GM19025 (cell line): ENCODE measurements around the gene BEAN1.

Experiments used
- ATAC-seq: cut with Tn5 transposase; IDR thresholded peaks from one replicate; pipeline ENCODE4 v1.9.1; 2021; ENCODE audit warnings: mild to moderate bottlenecking, low read depth, moderate library complexity; ENCODE audit not compliant: unreplicated experiment

BEAN1 gene, protein sequence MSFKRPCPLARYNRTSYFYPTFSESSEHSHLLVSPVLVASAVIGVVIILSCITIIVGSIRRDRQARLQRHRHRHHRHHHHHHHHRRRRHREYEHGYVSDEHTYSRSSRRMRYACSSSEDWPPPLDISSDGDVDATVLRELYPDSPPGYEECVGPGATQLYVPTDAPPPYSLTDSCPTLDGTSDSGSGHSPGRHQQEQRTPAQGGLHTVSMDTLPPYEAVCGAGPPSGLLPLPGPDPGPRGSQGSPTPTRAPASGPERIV

DNA sequence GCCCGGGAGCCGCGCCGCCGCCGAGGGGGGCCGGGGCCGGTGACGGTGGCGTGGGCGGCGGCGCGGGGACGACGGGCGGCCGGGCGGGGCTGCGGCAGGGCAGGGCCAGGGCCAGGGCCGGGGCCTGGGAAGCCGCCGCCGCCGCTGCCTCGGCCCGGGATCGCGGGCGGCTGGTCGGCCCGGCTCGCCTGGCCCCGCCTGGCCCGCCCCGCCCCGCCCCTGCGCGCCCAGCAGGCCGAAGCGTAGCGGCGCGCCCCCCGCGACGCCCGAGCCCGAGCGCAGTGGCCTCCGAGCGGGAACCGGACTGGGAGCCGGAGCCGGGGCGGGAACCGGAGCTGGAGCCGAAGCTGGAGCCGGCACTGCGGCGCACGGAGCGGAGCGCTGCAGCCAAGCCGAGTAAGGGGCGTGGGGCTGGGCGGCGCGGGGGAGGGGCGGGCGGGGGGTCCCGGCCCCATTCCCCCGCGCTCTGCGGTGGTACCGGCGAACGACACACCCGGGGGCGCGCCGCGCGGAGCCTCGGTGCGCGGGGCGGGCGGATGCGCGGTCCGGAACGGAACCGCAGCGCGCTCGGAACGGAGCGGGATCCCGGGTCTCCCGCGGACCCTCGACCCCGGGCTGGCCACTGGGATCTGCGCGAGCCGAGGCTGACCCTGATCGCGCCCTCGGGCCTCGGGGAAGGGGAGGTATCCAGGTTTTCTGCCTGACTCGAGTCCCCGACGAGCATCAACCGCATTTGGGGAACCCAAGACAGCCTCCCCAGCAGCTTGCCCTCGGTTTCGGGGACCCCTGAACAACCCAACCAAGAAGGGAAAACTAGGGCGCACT, at the start of gene BEAN1:
Gene BEAN1 (plus strand): TSS at position 260 of the 825 bp plus-strand sequence. CDS start 10,382 bp downstream, outside the sequence.
- no peak for ATAC-seq

DNA sequence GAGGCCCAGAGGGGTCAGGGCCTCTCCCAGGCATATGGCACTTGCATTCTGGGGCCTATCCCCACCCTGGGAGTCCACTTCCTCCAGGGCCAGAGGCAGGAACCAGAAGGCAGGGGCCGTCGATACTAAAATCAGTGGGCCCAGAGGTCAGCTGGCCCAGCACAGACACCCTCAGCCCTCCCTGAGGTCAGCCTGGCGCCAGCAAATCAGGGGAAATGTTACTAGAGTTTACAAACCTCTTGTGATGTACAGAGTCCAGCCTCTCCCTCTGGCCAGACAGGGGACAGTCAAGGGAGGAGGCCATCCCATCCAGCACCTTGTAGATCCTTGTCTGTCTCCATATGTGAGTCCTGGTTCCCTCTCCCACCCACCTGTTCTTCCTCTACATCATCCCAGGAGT, 49.8 kb upstream of the BEAN1 start:
- no peak for ATAC-seq

DNA sequence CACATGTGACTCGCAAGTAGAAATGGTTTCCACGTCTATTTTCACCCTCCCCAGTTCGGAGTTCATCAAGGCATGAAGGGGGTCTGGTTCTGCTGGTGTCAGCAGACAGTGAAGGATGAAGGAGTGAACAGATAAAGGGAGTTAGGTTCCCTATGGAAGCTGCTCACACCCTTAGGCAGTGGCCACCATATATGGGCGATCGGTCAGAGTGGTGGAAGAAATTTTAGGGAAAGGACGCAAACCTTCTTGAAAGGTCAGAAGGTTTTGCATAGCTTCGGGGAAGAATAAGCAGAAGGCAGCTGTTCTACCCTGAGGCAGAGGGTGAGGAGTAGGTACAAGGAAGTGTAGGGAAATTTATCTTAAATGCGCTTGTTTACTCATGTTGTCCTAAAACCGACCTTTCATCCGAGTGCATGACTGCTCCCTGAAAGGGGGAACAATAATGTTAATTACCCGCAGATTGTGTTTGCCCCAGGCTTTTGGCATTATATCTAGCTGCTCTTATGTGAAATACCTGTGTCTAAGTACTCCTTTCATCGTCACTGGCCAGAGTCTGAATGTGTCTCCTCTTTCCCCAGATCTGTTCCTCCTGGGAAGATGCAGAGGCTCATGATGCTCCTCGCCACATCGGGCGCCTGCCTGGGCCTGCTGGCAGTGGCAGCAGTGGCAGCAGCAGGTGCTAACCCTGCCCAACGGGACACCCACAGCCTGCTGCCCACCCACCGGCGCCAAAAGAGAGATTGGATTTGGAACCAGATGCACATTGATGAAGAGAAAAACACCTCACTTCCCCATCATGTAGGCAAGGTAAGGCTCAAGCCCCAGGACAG, 48.1 kb upstream of the BEAN1 start:
- ATAC-seq, result no peak

DNA sequence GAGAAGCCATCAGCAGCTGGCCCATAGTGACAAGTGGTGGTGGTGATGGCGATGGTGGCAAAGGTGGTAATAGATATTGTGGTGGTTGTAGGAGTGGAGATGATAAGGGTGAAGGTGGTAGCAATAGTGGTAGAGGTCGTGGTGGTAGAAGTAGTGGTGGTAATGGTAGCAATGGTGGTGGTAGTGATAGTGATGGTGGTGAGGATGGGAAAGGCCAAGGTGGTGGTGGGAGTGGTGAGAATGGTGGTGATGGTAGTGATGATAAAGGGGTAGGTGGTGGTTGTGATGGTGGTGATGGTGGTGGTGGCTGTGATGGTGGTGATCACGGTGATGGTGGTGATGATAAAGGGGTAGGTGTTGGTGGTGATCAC, 47.5 kb upstream of the BEAN1 start:
- ATAC-seq, result no peak

GRCh38 chr16:66380421-66380820, 46.7 kb upstream of the BEAN1 start:
- ATAC-seq, result no peak

DNA sequence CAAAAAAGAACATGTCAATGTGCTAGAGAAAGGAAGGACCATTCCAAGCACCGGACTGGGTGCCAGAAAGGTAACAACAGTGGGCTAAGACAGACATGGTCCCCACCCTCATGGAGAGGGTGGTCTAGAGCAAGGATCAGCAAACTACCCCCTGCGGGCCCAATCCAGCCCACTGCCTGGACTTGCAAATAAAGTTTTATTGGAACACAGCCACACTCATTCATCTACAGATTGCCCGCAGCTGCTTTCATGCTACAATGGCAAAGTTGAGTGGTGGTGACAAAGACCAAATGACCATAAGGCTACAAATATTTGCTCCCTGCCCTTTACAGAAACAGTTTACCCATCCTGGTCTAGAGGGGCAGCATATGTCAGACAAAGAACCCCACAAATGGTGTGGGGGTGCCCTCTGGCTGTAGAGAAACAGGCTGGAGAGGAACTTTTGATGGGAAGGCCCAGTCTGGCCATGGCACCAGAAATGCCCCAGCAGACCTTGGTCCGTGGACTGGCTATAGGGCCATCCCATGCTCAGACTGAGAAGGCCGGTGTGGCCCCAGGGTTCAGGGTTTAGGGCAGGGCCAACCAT, 45.4 kb upstream of the BEAN1 start:
- ATAC-seq, result no peak

DNA sequence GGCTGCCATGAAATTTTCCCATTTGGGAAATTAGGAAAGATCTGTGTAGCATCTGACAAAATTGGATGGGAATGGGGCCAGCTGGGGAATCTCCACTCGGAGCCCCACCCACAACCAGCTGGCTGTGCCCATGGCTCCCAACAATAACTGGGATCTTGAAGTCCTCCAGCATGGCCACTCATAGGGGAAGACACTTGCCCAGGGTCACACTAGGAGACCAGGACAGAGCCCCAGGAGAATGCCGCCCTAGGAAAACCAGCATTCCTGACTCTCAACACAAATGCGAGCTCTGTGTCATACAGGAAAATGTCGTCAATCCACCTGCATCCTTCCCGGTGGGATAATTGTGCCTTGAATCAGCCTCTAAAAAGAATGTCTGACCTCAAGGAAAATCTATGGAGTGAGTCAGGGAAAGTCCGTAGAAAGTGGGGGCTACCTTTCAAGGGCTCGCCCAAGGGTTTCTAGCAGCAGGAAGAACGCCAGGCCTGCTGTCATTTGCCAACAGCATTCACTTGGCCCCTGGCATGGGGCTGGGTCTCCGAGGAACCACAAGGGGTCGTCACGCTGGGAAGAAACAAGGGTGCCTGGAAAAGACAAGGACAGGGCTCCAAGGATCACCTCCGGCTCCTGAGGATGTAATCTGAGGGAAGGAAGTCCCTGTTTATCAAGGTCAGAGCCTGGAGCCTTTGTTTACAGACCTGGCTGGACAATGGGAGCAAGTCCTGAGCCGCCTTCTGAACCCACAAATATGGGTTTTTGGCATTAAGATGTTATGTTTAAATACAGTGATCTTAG, 44.7 kb upstream of the BEAN1 start:
- no peak for ATAC-seq

DNA sequence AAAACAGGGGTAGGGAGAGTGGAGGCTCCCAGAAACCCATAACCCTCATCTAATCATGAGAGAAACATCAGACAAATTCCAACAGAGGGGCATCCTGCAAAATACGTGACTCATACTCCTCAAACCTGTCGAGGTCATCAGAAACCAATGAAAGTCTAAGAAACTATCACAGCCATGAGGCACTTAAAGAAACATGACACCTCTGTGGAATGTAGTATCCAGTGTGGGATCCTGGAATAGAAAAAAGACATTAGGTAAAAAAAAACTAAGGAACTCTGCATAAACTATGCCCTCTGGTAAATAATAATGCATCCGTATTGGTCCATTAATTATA, 44.2 kb upstream of the BEAN1 start:
- no peak for ATAC-seq

GRCh38 chr16:66383551-66383950, 43.5 kb upstream of the BEAN1 start:
- no peak for ATAC-seq

- no peak for ATAC-seq
Observed at GRCh38 chr16:66385415-66385814, 41.7 kb upstream of the BEAN1 start.

DNA sequence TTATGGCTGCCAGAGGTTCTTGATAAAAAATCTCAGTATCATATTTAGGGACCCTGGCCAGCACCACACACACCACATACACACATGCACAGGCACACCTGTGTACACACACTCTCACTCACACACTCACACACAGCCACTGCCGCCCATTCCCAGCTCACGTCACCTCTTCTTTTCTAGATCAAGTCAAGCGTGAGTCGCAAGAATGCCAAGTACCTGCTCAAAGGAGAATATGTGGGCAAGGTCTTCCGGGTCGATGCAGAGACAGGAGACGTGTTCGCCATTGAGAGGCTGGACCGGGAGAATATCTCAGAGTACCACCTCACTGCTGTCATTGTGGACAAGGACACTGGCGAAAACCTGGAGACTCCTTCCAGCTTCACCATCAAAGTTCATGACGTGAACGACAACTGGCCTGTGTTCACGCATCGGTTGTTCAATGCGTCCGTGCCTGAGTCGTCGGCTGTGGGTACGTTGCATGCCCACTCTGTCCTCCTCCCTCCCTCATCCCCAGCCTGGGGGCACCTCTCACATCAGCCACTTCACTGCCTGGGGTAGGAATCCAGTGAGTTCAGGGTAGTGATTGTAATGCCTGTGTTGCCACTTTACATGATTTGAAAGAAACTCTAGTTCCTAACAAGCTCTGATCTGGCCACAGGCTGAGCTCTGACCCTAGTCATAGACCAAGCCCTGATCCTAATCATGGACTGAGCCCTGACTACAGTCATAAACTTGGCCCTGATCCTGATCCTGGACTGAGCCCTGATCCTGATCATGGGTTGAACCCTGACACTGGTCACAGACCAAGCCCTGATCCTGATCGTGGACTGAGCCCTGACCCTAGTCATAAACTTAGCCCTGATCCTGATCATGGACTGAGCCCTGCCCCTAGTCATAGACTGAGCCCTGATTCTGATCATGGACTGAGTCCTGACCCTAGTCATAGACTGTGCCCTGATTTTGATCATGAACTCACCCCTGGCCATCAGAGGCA, 40.2 kb upstream of the BEAN1 start:
- ATAC-seq, result no peak

DNA sequence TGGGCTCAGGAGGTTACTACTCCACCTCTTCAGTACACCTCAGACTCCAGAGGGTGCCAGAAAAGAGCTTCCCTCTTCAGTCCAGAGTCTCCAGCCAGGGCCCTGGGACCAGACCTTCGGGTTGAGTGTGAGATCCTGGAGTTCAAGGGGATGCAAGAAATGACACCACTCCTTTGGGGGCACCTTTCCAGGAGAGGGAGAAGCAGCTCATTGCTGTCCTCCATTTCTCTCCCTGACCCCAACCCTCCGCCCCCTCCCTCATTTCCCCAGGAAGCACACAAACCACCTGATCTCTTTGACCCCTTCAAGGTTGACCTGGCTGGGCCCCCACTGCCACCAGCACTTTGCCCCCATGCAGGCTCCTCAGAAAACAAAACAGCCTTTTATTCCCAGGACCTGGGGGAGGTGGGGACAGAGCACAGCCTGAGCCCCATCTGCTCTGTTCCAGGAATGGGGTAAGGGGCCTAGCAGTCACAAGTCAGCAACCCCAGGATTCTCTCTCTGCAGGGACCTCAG, 39.2 kb upstream of the BEAN1 start:
- ATAC-seq, result no peak

DNA sequence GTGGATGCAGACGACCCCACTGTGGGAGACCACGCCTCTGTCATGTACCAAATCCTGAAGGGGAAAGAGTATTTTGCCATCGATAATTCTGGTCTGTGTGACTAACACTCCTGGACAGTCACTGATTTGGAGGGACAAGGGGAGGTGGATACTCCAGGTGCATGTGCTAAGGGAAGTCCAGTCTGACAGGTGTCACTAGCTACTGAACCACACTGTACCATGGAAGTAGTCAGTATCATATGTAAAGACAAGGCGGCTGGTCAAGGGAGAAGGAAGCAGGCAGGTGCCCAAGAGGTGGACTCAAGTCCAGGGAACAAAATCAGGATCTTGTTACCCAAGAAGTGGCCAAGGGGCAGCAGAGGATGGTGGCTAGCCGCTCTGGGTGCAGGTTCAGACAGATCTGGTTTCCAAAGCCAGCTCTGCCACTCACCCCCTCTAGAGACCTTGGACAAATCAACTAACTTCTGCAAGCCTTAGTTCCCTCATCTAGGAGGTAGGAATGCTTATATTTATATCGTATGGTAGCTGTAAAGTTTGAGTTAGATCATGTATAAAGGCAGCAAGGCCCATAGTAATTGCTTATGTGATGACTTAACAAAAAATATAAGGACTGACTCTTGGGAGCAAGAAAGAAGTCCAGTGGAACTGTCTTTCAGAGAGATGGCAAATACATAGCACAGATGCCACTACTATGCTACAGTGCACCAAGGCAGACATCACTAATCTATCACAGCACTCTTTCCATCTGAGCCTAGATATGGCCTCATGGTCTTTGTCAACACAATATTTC, 38.5 kb upstream of the BEAN1 start:
- no peak for ATAC-seq

DNA sequence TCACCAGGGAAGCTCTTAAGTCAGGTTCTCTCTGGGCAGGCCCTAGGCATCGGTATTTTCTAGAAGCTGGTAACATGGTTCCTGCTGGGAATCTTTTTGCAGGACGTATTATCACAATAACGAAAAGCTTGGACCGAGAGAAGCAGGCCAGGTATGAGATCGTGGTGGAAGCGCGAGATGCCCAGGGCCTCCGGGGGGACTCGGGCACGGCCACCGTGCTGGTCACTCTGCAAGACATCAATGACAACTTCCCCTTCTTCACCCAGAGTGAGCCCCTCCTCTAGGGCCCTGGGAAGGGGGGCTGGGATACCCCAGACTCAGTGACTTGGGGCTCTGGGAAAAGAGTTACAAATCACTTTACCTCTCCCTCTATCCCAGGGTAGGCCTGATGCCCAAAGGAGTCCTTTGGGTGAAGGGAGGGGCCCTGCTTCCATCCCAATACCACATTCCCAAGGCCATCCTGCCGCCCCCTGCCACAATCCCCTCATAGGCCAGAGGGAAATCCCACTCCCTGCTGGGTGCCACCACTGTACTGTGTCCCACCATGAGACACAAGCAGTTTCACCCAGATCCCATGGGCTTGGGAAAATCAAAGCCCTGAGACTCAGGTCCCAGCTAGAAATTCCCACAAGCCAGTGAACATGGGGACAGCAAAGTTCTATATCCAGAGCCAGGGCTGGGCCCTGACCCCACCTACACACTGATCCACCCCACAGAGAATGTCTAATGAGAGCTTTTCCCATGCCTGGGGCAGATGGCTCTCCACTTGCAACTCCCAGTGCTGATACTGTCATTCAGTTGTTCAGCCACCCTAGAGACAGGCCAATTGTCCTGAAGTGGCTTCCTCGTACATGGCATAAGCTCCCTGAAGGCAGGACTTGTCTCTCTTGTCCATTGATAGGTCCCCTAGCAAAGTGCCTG, 37.6 kb upstream of the BEAN1 start:
- ATAC-seq, result no peak

GRCh38 chr16:66390346-66391108, 36.6 kb upstream of the BEAN1 start:
- no peak for ATAC-seq
